Naive thymus-derived CD4-positive, alpha-beta T cell (primary cell): Measurements from ENCODE around the gene C9. TPM values are rescaled to one million over a fixed set of nuclear protein-coding genes. Genes with fewer than 3 reads are reported as not detected.
"Not testable (repeated sequence)": the region's sequence is repeated elsewhere in the genome, so short reads cannot be mapped to it uniquely, and the experiment has no call there.

Experiments
- ATAC-seq: fragments of 150-1000 bp; cut with Tn5 transposase; 2 replicates; pipeline ENCODE4 v1.10.0; 2021; ENCODE audit warnings: mild to moderate bottlenecking, moderate library complexity
- CTCF ChIA-PET: fragments of 350-600 bp; sonication (Branson Sonifier 250); formaldehyde crosslinking; loops from one replicate; lab custom pipeline; 2021; ENCODE audit warnings: antibody characterized with exemption; lab: Charles Lee
- POLR2A ChIA-PET: fragments of 350-600 bp; sonication (Branson Sonifier 250); formaldehyde crosslinking; loops from one replicate; lab custom pipeline; 2021; ENCODE audit warnings: antibody characterized with exemption, inconsistent platforms; lab: Charles Lee
- DNase-seq, 9 donors: peaks; one replicate each; pipeline versions ENCODE4 v3.0.0 to v3.0.0-alpha.2; 2020 to 2022; ENCODE audit warnings: mixed read lengths in 1 of 9
- H3K27ac ChIP-seq: one replicate; pipeline ENCODE4 v1.7.0; 2013; ENCODE audit warnings: mild to moderate bottlenecking, low read depth, low read length, moderate library complexity
- H3K27me3 ChIP-seq, 2 donors: one replicate each; pipeline ENCODE4 v1.7.0; 2013; ENCODE audit warnings: low read length in 2 of 2, mild to moderate bottlenecking in 2 of 2, moderate library complexity in 2 of 2; ENCODE audit not compliant: control insufficient read depth in 2 of 2, insufficient read depth in 2 of 2
- H3K36me3 ChIP-seq, 3 experiments: 1 replicate in 2 of 3; 2 replicates in 1 of 3; pipeline ENCODE4 v1.7.0; 2013; ENCODE audit warnings: low read length in 3 of 3, mild to moderate bottlenecking in 3 of 3, moderate library complexity in 1 of 3; ENCODE audit not compliant: insufficient read depth in 3 of 3, control insufficient read depth in 2 of 3
- H3K4me1 ChIP-seq, 2 donors: one replicate each; pipeline ENCODE4 v1.7.0; 2013; ENCODE audit warnings: low read length in 2 of 2, mild to moderate bottlenecking in 2 of 2, moderate library complexity in 1 of 2; ENCODE audit not compliant: control insufficient read depth in 2 of 2, insufficient read depth in 2 of 2
- H3K4me3 ChIP-seq: 2 replicates; pipeline ENCODE4 v1.7.0; 2013; ENCODE audit warnings: mild to moderate bottlenecking, low read length
- H3K9me3 ChIP-seq, 3 experiments: 1 replicate in 2 of 3; 2 replicates in 1 of 3; pipeline ENCODE4 v1.7.0; 2013; ENCODE audit warnings: low read length in 3 of 3; ENCODE audit not compliant: control insufficient read depth in 2 of 3
- H3K27ac Mint-ChIP-seq, 9 donors: one replicate each; pipeline ENCODE4 v1.8.0; 2020 to 2022; ENCODE audit warnings: mixed read lengths in 9 of 9, mild to moderate bottlenecking in 8 of 9, moderate library complexity in 5 of 9, inconsistent platforms in 2 of 9
- H3K27me3 Mint-ChIP-seq, 5 donors: one replicate each; pipeline ENCODE4 v1.8.0; 2021 to 2022; ENCODE audit warnings: mixed read lengths in 5 of 5, mild to moderate bottlenecking in 1 of 5
- H3K36me3 Mint-ChIP-seq, 5 donors: one replicate each; pipeline ENCODE4 v1.8.0; 2020 to 2022; ENCODE audit warnings: mixed read lengths in 5 of 5, mild to moderate bottlenecking in 3 of 5, inconsistent platforms in 1 of 5
- H3K4me1 Mint-ChIP-seq, 7 donors: one replicate each; pipeline ENCODE4 v1.8.0; 2020 to 2022; ENCODE audit warnings: mixed read lengths in 7 of 7, mild to moderate bottlenecking in 3 of 7, inconsistent platforms in 1 of 7
- H3K4me3 Mint-ChIP-seq, 10 donors: one replicate each; pipeline ENCODE4 v1.8.0; 2020 to 2022; ENCODE audit warnings: mild to moderate bottlenecking in 10 of 10, mixed read lengths in 10 of 10, moderate library complexity in 6 of 10, inconsistent platforms in 2 of 10
- H3K9me3 Mint-ChIP-seq, 11 donors: one replicate each; pipeline ENCODE4 v1.8.0; 2020 to 2022; ENCODE audit warnings: mixed read lengths in 11 of 11, mild to moderate bottlenecking in 4 of 11, inconsistent platforms in 1 of 11, moderate library complexity in 1 of 11
- intact Hi-C, 2 donors: fragments of 100-400 bp; cut with micrococcal nuclease; formaldehyde crosslinking; loops; one replicate each; pipeline ENCODE4 v1.15.1; 2023
- polyA plus RNA-seq, 2 donors: library from polyadenylated mRNA; unstranded; fragments of 300-500 nt; fragmentation: Illumina TruSeq; gene quantifications; one replicate each; pipeline ENCODE4 v1.2.3, GENCODE V29; 2021
- total RNA-seq, 6 experiments: library from RNA in 5 of 6; stranded (reverse) in 5 of 6; gene quantifications; 1 replicate in 5 of 6; 2 replicates in 1 of 6; pipeline ENCODE4 v1.2.3 and lab custom pipeline; 2021 to 2026

C9 gene
- total and polyA plus RNA-seq, 7 experiments from 2014 or later, result not detected

- peaks cover 0 to 3% (median 0%) of the 10 kb centered on the region in 5 donors for H3K36me3 Mint-ChIP-seq
Observed at GRCh38 chr5:39405083-39405843, 41.0 kb upstream of the C9 start.

GRCh38 chr5:39403761-39404160 is 39.5 kb upstream of the C9 start:
- H3K36me3 ChIP-seq, H3K27ac Mint-ChIP-seq, H3K4me3 Mint-ChIP-seq, intact Hi-C loops, ATAC-seq, H3K9me3 Mint-ChIP-seq, CTCF ChIA-PET, H3K4me1 Mint-ChIP-seq, H3K9me3 ChIP-seq, H3K27ac ChIP-seq, H3K27me3 ChIP-seq, H3K4me1 ChIP-seq, H3K4me3 ChIP-seq, POLR2A ChIA-PET, DNase-seq, H3K36me3 Mint-ChIP-seq: not testable (repeated sequence)
- H3K27me3 Mint-ChIP-seq, result peaks cover 4 to 13% (median 9%) of the 10 kb centered on the region in 5 donors

More at GRCh38 chr5:39405083-39405843, 41.0 kb upstream of the C9 start:
- Mint-ChIP-seq H3K27ac (no peak overlapping the region), H3K27me3 (peaks cover 9 to 19% (median 11%) of the 10 kb centered on the region in 5 donors), H3K4me3 (no peak overlapping the region), H3K9me3 (no peaks in the 10 kb centered on the region), H3K4me1 (peaks cover 0 to 2% (median 0%) of the 10 kb centered on the region in 7 donors)
- POLR2A ChIA-PET, result no interaction called here
- CTCF ChIA-PET, result no interaction called here
- H3K36me3 ChIP-seq, result no peaks in the 10 kb centered on the region
- H3K27me3 ChIP-seq, result no peaks in the 10 kb centered on the region
- H3K9me3 ChIP-seq, result no peaks in the 10 kb centered on the region
- ATAC-seq (no peak), DNase-seq (no peak)
- no peak overlapping the region for H3K4me3 ChIP-seq
- H3K4me1 ChIP-seq, result no peaks in the 10 kb centered on the region
- H3K27ac ChIP-seq, result no peak overlapping the region
- intact Hi-C loops, result no loop called here

GRCh38 chr5:39402140-39402539 is 37.8 kb upstream of the C9 start:
- H3K4me3 Mint-ChIP-seq, H3K27ac ChIP-seq, ATAC-seq, H3K36me3 ChIP-seq, H3K36me3 Mint-ChIP-seq, H3K9me3 ChIP-seq, POLR2A ChIA-PET, CTCF ChIA-PET, H3K4me1 ChIP-seq, DNase-seq, H3K27ac Mint-ChIP-seq, intact Hi-C loops, H3K27me3 ChIP-seq, H3K9me3 Mint-ChIP-seq, H3K4me3 ChIP-seq, H3K27me3 Mint-ChIP-seq: not testable (repeated sequence)
- H3K4me1 Mint-ChIP-seq, result peaks cover 0 to 15% (median 4%) of the 10 kb centered on the region in 7 donors

GRCh38 chr5:39400713-39401578 is 36.7 kb upstream of the C9 start:
- no peak for ATAC-seq
- no peak for DNase-seq
- H3K4me3 ChIP-seq, result no peak overlapping the region
- Mint-ChIP-seq H3K27ac (no peak overlapping the region), H3K36me3 (peaks cover 0 to 3% (median 0%) of the 10 kb centered on the region in 5 donors), H3K4me3 (no peak overlapping the region), H3K27me3 (peaks cover 0 to 4% (median 0%) of the 10 kb centered on the region in 5 donors), H3K4me1 (peaks cover 0 to 15% (median 4%) of the 10 kb centered on the region in 7 donors), H3K9me3 (no peaks in the 10 kb centered on the region)
- H3K9me3 ChIP-seq, result no peaks in the 10 kb centered on the region
- H3K4me1 ChIP-seq, result no peaks in the 10 kb centered on the region
- no peak overlapping the region for H3K27ac ChIP-seq
- H3K27me3 ChIP-seq, result no peaks in the 10 kb centered on the region
- H3K36me3 ChIP-seq, result no peaks in the 10 kb centered on the region
- POLR2A ChIA-PET, result no interaction called here
- intact Hi-C loops, result no loop called here
- CTCF ChIA-PET, result interaction anchor here (0.8 kb wide), 1 partner anchor 960 kb away, joined by 3 read pairs; no protein-coding TSS in a partner anchor

GRCh38 chr5:39399135-39400036 is 35.1 kb upstream of the C9 start:
- DNase-seq (no peak), ATAC-seq (peak; percentile 80)
- Histone ChIP-seq H3K9me3 (no peaks in the 10 kb centered on the region), H3K27me3 (no peaks in the 10 kb centered on the region), H3K27ac (no peak overlapping the region), H3K36me3 (no peaks in the 10 kb centered on the region), H3K4me1 (no peaks in the 10 kb centered on the region), H3K4me3 (no peak overlapping the region)
- H3K27me3 Mint-ChIP-seq, result no peaks in the 10 kb centered on the region
- H3K36me3 Mint-ChIP-seq, result no peaks in the 10 kb centered on the region
- H3K9me3 Mint-ChIP-seq, result no peaks in the 10 kb centered on the region
- H3K4me1 Mint-ChIP-seq, result peaks cover 0 to 15% (median 4%) of the 10 kb centered on the region in 7 donors
- ChIA-PET POLR2A (no interaction called here), CTCF (no interaction called here)
- intact Hi-C loops, result no loop called here
- peak overlapping the region in 1 of 10 donors; percentile 7 for H3K4me3 Mint-ChIP-seq
- peak overlapping the region in 2 of 9 donors; percentile 3 to 28 for H3K27ac Mint-ChIP-seq

GRCh38 chr5:39396843-39397242 is 32.5 kb upstream of the C9 start:
- H3K27ac ChIP-seq, result no peak overlapping the region
- ChIA-PET POLR2A (no interaction called here), CTCF (interaction anchor here (0.6 kb wide), 1 partner anchor 80 kb away, joined by 3 read pairs; no protein-coding TSS in a partner anchor)
- H3K27me3 Mint-ChIP-seq, result no peaks in the 10 kb centered on the region
- H3K36me3 ChIP-seq, result no peaks in the 10 kb centered on the region
- no peak overlapping the region for H3K4me3 ChIP-seq
- H3K4me1 Mint-ChIP-seq, result peaks cover 0 to 15% (median 4%) of the 10 kb centered on the region in 7 donors
- H3K9me3 Mint-ChIP-seq, result no peaks in the 10 kb centered on the region
- H3K4me3 Mint-ChIP-seq, result no peak overlapping the region
- H3K27me3 ChIP-seq, result no peaks in the 10 kb centered on the region
- ATAC-seq (no peak), DNase-seq (no peak)
- H3K27ac Mint-ChIP-seq, result no peak overlapping the region
- H3K36me3 Mint-ChIP-seq, result no peaks in the 10 kb centered on the region
- no peaks in the 10 kb centered on the region for H3K9me3 ChIP-seq
- no peaks in the 10 kb centered on the region for H3K4me1 ChIP-seq
- intact Hi-C loops, result no loop called here
